DMS53 (cell line): ENCODE measurements around the gene PNKD.
A peak's percentile ranks its signal among the peaks of the same experiment; 100 is the strongest.

Source experiments
- DNase-seq: peaks from one replicate; lab custom pipeline; 2025; lab: John Stamatoyannopoulos, UW

The PNKD gene

DNA sequence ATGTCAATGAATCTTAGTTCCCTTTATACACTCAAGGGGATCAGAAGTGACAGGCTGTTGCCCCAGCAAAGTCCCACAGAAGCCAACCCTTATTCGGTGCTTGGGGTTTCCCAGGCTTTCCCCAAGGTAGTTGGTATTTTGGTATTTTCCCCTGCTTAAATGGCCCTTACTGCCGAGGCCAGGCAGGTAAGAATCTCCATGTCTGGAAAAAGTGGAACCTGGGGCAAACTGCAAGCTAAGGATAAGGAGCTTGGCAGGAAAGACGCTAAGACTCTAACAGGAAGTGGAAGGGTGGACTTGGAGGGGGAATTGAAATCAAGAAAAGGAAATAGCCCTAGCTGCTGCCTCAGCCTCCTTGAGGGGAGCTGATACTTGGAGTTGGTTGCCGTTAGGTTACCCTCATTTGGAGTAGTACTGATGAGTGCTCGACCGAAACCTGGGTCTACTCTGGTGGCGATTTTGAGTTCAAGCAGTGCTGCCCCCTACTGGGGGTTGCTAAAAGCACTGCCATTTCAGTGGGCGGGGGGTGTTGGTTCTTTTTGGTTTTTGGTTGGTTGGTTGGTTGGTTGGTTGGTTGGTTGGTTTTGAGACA, 12.8 kb upstream of the PNKD start:
- peak; percentile 34 for DNase-seq

DNA sequence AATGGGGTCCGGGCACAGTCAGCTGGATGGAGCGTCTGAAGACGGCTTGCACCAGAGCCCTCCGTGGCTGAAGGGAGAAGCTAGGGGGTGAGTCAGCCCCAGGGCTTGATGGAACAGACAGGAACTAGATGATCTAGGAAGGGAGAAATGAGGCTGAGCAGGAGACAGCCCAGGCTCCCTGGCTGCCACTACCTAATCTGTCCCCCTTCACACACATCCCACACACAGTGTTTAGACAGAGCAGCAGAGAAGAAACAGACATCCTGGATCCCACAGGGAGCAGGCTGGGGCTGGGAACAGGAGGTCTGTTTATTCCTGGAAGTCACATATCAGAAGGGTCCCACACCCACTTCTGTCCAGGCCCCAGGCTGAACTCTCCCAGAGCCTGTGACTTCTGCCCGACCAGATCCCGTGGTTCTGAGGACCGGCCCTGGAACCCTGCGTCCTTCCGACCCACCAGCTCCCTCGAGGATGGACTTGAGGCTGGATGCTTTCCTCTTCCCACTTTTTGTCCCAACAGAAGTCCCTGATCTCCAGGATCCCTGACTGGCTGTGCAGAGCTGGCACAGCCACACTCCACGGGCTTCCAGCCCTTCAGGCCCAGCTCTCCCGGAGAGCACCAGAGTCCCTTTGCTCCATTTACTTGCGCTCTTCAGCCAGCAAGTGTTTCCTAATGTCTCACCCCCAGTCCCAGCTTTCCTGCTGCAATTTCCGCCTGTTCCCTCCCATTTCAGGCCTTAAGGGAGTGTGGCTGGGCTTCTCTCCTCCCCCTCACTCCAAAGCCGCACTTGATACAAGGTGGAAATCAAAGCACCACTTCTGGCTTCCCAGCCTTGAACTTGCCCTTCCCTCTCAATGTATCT, 11.0 kb upstream of the PNKD start:
- DNase-seq: no peak

DNA sequence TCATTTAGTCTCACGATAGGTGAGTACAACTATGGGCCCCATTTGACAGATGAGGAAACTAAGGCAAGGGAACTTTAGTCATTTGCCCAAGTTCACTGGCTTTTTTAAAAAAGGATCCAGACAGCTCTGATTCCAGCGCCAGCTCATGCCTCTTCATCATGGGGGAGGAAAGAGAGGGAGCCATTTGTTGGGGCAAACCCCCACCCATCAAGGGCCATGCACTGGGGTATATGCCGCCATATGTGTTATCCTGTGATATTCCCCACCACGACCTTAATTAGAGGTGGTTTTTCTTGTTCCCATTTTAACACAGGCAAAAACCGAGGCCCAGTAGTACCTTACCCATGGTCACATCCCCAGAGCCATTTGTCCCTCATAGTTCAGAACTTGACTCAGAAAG, 10.2 kb upstream of the PNKD start:
- DNase-seq: no peak

DNA sequence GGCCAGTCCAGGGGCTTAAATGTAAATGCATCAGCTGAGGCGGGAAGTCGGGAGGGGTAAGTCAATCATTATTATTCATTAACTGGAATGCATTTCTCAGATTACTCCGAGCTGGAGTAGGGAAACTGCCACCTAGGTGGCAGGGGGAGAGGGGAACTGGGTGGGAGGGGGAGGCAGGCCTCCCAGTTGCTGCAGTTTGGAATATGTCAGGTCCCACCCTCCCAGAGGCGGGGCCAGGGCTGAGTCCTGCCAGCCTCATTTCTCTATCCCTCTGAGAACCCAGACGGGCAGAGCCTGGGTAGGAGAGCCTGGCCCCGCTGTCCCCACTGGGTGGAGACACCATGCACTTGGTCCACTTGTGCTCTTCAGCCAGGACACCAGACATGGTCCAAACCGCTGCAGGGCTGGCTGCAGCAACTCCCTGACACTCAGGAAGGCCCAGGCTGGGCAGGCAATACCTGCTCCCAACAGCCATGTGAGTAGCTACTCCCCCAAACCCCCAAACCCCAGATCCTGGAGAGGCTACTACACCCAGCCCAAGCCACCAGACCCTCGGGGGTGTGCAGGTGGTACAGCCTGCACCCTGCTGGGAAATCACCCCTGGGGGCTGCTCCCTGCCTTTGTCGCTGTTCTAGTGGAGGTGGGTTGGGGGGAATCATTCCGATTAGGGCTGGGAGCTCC, 9.4 kb upstream of the PNKD start, which contains the start of gene GPBAR1:
TSS of gene GPBAR1 (plus strand) at position 274 of the 681 bp plus-strand sequence. CDS start 1,710 bp downstream, outside the sequence.
- peak; percentile 82 for DNase-seq

DNA sequence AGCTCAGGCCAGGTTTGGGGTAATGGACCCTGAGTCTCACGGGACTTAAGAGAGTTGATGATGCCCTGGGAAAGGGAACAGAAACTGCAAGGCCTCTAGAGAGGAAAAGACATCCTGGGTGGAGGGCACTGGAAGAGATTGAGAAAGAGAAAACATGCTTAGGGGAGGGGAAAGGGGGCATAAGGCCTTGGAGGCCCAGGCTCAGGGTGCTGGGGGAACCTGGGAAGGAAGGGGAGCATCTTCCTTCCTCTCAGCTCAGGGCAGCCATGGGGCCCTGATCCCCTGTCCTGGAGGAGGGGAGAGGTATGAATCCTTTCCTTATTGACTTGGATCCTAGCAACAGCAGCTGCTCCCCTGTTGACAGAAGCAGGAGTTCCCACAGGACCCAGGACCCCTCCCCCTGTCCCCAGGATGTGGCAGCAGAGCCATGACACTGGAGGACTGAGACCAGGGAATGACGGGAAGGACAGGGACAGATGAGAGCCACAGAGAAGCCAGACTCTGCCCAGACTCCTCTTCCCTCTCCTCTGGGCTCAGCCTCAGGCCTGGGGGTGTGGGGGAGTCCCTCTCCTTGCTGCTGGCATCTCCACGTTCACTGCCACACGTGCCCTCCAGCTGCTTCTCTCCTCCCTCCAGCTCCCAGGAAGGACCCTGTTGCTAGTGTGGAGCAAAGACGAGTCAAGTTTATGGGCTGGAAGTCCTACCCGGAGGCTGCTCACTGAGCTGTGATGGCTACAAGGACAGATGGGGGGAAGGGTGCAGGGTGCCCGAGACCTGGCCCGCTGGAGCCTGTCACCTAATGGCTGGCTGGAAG, 8.7 kb upstream of the PNKD start:
- peak; percentile 80 for DNase-seq

DNA sequence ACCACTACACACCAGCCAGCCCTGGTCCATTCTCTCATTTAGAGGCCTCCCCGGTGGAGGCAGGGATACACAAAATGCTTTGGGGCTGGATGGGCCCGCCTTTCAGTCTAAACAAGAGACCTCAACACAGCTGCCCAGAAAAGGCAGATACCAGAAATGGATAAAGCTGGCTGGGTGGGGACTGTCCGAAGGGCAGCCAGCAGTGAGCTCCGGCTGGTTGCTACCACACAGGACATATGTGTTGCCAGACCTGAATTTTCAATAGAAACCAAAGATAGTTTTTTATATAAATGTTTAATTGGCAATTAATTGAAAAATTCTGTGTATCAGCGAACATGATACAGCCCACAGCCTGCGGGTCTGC, 8.1 kb upstream of the PNKD start:
- peak; percentile 32 for DNase-seq

DNA sequence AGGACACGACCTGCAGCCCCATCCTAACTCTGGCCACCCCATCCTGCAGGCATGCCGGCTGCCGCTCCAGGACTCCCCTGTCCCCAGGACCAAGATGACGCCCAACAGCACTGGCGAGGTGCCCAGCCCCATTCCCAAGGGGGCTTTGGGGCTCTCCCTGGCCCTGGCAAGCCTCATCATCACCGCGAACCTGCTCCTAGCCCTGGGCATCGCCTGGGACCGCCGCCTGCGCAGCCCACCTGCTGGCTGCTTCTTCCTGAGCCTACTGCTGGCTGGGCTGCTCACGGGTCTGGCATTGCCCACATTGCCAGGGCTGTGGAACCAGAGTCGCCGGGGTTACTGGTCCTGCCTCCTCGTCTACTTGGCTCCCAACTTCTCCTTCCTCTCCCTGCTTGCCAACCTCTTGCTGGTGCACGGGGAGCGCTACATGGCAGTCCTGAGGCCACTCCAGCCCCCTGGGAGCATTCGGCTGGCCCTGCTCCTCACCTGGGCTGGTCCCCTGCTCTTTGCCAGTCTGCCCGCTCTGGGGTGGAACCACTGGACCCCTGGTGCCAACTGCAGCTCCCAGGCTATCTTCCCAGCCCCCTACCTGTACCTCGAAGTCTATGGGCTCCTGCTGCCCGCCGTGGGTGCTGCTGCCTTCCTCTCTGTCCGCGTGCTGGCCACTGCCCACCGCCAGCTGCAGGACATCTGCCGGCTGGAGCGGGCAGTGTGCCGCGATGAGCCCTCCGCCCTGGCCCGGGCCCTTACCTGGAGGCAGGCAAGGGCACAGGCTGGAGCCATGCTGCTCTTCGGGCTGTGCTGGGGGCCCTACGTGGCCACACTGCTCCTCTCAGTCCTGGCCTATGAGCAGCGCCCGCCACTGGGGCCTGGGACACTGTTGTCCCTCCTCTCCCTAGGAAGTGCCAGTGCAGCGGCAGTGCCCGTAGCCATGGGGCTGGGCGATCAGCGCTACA, 7.4 kb upstream of the PNKD start:
- no peak for DNase-seq

DNA sequence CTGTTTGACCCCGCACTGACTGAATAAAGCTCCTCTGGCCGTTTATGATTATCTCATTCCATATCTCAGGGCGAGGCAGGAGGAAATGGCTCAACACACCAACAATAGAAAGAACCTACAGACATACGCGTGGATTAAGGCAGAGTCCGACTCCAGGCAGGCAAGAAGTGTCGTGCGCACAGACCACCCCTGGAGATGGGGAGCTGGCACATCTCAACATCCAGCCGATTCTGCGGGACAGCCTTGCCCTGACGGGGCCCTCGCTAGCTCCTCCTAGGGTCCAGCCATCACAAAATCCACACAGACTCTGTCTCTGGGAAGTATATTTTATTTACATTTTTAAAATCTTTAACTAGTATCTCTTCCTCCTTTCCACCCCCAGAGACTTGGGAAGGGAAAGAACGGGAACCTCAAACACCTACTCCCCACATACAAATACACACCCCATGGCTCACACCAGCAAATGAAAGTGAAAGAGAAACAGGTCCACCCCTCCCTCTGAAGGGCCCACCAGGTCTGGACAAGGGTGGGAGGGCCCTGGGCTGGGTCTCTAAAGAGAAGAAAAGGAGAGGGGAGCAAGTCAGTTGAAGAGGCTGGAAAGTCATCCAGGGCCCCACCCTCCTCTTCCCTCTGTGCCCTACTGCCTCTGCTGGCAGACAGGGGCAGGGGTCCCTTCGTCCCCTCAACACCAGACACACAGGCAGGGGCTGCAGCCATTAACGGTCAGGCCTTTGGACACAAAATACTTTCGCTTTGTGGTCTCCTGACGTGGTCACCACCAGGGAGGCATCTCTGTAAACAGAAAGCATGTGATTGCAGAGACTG, 6.3 kb upstream of the PNKD start:
- no peak for DNase-seq

DNA sequence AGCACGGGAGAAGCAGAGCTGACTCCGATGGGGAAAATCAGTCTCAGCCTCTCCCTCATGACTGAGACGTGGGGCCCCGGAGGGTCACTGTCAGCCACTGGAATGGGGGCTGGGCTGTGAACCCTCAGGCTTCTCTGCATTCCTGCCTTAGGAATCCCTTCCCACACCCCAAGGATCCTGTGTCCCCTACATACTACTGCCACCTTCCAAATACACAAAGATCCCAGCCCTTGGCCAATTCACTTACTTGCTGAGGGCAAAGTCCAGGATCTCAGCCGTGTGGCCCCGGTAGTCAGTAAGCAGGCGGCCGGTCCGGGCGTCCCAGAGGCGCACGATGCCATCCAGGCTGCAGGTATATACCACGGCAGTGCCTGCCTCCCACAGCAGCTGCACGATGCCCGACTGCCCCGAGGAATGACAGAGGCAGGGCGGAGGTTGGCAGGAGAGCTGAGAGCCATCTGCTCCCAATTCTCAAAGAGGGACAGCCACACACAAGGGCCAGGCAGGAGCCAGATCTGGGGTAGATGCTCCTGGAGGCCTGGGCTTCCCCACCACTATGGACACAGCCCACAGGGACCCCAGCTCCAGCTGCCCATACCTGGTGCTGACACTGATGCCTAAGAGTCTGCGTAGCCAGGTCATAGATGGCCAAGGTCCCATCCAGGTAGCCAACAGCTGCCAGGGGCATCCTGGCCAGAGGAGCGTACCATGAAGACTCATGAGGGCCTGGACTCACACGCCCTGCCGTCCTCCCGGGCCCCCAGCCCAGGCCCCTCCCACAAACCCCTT, 5.4 kb upstream of the PNKD start:
- DNase-seq: no peak

DNA sequence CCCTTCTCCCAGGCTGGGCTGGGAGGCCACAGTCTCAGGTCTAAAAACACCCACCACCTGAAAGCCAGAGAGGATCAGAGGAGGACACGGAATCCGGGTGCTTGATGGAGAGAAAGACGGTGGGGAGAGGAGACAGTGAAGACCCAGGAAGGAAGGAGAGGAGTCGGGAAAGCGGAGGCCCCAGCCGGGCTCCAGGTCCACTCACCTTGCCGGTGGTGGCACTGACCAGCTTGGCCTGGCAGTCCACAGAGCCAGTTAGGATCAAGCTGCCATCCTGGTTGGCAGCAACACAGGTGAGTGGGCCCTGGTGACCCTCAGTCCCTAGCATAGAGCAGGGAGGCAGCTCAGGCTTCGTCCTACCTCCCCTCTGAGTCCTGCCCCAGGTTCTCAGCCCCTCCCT, 4.7 kb upstream of the PNKD start:
- DNase-seq: no peak

DNA sequence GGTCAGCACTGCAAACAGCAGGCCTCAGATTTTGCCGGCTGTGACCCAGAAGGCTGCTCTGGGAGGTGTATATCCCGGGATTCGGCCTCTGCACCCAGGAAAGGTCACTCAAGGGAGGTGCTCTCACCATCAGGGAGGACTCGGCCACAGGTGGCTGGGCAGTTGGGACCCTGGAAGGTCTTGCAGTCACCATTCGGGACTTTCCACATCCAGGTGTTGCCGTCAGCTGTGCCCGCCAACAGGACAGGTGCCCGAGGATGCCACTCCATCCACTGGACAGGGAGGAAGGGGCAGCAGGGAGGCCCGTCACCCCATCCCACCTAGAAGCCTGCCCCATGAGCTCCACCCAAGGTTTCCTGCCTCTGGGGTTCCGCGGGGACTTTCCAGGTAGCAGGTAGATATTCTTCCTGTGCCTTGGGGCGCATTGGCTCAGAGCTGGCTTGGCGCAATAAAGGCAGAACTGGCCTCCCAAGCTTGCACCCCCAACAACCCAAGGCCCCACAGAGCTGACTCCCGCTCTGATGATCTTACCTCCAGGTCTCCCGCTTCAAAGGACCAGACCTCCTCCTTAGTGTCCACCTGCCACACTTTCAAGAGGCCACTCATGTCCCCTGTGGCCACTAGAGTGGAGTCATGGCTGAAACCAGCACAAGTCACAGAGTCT, 3.9 kb upstream of the PNKD start:
- DNase-seq: no peak

DNA sequence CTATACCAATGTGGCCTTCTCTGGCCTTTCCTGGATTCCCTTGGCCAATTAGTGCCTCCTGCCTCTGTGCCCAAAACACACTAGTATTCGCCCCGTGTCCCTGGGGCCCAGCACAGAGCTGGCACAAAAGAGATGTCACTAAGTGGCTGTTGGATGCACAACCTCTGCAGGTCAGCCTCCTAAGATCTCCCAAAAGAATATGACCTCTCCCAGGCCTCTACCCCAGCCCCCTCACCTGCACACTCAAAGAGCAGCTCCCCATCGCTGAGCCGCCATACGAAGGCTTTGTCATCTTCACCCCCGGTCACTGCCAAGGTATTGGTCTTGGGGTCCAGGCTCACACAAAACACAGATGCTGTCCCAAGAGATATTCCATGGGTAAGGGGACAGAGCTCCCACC, 3.1 kb upstream of the PNKD start:
- no peak for DNase-seq

DNA sequence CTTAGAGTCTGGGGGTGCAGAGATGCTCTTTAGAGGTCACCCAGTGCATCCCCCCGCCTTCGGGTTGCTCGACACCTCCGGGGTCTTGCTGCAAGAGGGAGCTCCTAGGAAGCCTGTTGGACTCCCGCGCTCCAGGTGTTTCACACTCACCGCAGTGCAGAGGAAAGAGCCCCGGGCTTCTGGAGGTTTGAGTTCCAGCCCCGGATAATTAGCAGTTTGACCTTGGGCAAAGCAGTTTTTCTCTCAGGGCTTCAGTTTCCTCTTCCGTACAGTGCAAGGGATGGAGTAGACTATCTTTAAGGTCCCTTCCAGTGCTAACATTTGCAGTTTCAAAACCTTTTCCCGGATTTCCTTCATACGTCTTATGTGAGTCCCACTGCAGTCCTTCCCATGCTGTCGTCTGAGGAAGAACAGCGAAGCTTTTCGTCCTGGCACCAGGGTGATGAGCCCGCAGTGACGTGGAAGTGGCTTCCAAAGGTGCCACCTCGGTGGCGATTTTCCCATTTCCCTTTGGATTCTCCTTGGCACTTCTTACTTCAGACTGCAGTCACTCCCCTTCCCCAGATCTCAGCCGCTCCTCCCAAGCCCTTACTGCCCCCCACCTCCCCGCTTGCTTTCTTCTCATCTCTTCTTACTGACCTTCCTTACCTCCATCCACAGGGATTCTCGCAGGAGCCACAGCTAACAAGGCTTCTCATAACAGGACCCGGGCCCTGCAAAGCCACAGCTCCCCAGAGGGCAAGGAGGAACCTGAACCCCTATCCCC, 585 bp downstream of the PNKD start:
- peak; percentile 46 for DNase-seq

DNA sequence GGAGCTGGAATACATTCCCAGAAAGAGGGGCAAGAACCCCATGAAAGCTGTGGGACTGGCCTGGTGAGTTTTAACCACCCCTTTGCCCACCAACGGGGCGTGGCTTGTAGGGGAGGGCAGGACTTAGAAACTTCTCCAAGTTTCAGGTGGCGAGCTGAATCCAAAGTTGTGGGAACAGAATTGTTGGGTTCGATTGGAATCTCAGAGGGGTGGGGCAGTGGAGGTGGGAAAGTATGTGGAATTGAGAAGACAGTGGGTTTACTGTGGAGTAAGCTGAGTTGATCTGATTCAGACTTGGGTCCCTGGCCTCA, 1.1 kb downstream of the PNKD start:
- DNase-seq: no peak

DNA sequence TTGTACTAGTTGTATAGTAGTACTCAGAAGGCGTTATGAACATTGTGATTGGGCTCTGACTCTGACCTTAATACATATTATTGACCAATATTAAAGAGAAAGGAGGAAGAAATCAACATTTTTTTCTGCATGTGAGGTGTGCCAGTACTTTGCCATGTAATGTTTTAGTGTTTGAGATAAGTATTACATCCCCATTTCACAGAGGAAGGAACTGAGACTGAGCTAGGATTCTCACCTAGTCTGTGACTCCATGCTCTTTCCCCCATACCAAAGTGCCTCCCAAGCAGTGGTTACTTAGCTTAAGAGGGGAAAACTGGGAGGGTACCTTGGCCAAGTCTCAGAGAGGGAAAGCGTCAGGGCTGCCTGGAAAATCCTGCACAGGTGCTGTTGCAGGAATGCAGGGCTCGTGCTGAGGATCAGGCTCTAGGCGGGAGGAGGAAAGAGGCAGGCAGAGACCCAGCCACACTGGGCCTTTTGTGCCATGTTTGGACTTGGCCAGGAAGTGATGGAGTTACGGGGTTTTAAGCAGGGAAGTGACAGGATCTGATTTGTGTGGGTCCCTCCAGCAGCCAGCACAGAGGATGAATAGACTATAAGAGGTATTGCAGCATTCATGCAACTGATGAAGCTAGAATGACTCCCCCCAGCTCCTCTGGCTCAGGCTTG, 1.7 kb downstream of the PNKD start:
- DNase-seq: no peak

DNA sequence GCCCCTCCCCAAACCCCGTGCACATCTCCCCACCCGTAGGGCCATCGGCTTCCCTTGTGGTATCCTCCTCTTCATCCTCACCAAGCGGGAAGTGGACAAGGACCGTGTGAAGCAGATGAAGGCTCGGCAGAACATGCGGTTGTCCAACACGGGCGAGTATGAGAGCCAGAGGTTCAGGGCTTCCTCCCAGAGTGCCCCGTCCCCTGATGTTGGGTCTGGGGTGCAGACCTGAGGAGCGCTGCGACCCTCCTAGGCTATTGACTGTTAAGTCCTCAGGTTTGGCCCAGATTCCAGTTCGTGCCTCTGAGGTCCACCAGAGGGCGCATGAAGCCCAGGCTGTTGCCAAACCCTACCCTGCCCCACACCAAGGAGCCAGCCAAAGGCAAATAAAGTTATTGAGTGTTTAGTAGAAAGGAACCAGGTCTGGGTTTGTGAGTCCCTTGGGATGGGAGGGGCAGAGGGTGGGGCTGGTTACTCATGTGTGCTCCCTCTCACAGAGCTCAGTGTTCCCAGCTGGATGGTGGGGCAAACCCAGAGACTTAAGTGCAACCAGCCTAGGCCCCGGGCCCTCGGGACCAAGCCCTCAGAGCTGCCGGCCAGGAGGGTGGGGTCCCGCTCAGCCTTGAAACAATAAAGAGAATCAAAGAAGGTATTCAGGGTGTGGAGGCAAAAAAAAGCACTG, 2.4 kb downstream of the PNKD start:
- peak; percentile 82 for DNase-seq
